Nephron (organoid): ENCODE data around the gene FUT6.
A peak's percentile ranks its signal among the peaks of the same experiment; 100 is the strongest.

Experiments used
- H3K27ac Mint-ChIP-seq, 3 experiments: 2 replicates each; pipeline ENCODE4 v1.8.0; 2020; ENCODE audit warnings: mixed read lengths in 3 of 3, mild to moderate bottlenecking in 2 of 3, moderate library complexity in 1 of 3
- H3K27me3 Mint-ChIP-seq: 2 replicates; pipeline ENCODE4 v1.8.0; 2021; ENCODE audit warnings: low read depth, mild to moderate bottlenecking, moderate library complexity, mixed read lengths
- H3K36me3 Mint-ChIP-seq: 2 replicates; pipeline ENCODE4 v1.8.0; 2020; ENCODE audit warnings: low read depth, mixed read lengths
- H3K4me1 Mint-ChIP-seq: 2 replicates; pipeline ENCODE4 v1.8.0; 2020; ENCODE audit warnings: mixed read lengths
- H3K4me3 Mint-ChIP-seq, 3 experiments: 2 replicates each; pipeline ENCODE4 v1.8.0; 2020; ENCODE audit warnings: mild to moderate bottlenecking in 3 of 3, mixed read lengths in 3 of 3, moderate library complexity in 2 of 3
- H3K9me3 Mint-ChIP-seq: 2 replicates; pipeline ENCODE4 v1.8.0; 2020; ENCODE audit warnings: mixed read lengths
- TF ChIP-seq, protein P1 (sequence below), 3 experiments: fragments of 200-600 bp; sonication (generic); IDR thresholded peaks; one replicate each; pipeline ENCODE4 v1.5.0; 2021; ENCODE audit warnings: antibody characterized with exemption in 3 of 3; ENCODE audit not compliant: unreplicated experiment in 3 of 3

Gene FUT6

GRCh38 chr19:5808120-5808816 lies 31.2 kb downstream of the FUT6 start:
- Mint-ChIP-seq H3K4me1 (peaks cover 4% of the 10 kb centered on the region), H3K4me3 (no peak overlapping the region), H3K27me3 (peaks cover 47% of the 10 kb centered on the region), H3K9me3 (no peaks in the 10 kb centered on the region), H3K36me3 (no peaks in the 10 kb centered on the region), H3K27ac (no peak overlapping the region)
- TF ChIP-seq, protein P1, sequence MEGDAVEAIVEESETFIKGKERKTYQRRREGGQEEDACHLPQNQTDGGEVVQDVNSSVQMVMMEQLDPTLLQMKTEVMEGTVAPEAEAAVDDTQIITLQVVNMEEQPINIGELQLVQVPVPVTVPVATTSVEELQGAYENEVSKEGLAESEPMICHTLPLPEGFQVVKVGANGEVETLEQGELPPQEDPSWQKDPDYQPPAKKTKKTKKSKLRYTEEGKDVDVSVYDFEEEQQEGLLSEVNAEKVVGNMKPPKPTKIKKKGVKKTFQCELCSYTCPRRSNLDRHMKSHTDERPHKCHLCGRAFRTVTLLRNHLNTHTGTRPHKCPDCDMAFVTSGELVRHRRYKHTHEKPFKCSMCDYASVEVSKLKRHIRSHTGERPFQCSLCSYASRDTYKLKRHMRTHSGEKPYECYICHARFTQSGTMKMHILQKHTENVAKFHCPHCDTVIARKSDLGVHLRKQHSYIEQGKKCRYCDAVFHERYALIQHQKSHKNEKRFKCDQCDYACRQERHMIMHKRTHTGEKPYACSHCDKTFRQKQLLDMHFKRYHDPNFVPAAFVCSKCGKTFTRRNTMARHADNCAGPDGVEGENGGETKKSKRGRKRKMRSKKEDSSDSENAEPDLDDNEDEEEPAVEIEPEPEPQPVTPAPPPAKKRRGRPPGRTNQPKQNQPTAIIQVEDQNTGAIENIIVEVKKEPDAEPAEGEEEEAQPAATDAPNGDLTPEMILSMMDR (IDR thresholded peaks at IDR 0.05; ENCODE audit: unreplicated experiment in 3 of 3), result no peak

- TF ChIP-seq, protein P1 (IDR thresholded peaks at IDR 0.05; ENCODE audit: unreplicated experiment in 3 of 3), result no peak
- peak overlapping the region in 1 of 3 experiments; percentile 5 for H3K27ac Mint-ChIP-seq
- peaks cover 49% of the 10 kb centered on the region for H3K27me3 Mint-ChIP-seq
Measured at GRCh38 chr19:5806905-5807304, 32.6 kb downstream of the FUT6 start.

GRCh38 chr19:5806133-5806489 lies 33.4 kb downstream of the FUT6 start:
- Mint-ChIP-seq H3K4me1 (peaks cover 16% of the 10 kb centered on the region), H3K36me3 (no peaks in the 10 kb centered on the region), H3K27me3 (peaks cover 49% of the 10 kb centered on the region), H3K4me3 (peak overlapping the region in 2 of 3 experiments; percentile 57 to 68), H3K27ac (no peak overlapping the region), H3K9me3 (no peaks in the 10 kb centered on the region)
- TF ChIP-seq, protein P1 (IDR thresholded peaks at IDR 0.05; ENCODE audit: unreplicated experiment in 3 of 3), result no peak

More at GRCh38 chr19:5806905-5807304, 32.6 kb downstream of the FUT6 start:
- H3K4me3 Mint-ChIP-seq, result peak overlapping the region in 1 of 3 experiments; percentile 11
- no peaks in the 10 kb centered on the region for H3K9me3 Mint-ChIP-seq
- peaks cover 13% of the 10 kb centered on the region for H3K4me1 Mint-ChIP-seq
- H3K36me3 Mint-ChIP-seq, result no peaks in the 10 kb centered on the region

DNA sequence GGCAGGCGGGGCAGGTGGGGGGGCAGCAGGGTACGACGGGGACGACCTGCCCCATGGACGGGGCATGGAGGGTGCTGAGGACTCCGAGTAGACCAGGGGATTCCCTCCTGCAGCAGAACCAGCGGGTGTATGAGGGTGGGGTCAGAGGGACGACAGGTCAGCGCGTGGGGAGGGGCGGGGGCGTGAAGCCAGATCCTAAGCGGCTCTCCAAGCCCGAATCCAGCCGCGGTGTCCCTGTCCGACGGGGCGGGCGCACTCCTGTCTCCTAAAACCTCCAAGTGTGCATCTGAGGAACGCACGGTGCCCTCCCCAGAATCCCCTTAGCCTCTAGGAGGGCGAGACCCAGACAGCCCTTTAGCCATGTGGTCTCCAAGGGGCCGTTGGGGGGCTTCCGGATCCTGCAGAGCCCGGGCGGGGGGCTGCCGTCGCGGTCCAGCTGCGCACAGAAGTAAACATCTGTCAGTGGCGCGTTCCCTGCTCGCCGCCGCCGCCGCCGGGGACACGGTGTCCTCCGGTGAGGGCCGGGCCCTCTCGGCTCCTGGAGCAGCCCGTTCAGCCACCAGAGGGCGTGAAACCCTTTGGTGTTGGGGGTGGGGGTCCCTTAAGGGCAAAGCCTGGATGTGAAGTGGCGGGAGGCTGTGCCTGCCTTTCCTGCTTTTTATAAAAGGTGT lies 33.9 kb downstream of the FUT6 start:
- H3K4me1 Mint-ChIP-seq, result peaks cover 16% of the 10 kb centered on the region
- H3K4me3 Mint-ChIP-seq, result peak overlapping the region; percentile 53 to 68 (median 65)
- peaks cover 49% of the 10 kb centered on the region for H3K27me3 Mint-ChIP-seq
- H3K36me3 Mint-ChIP-seq, result no peaks in the 10 kb centered on the region
- TF ChIP-seq, protein P1 (IDR thresholded peaks at IDR 0.05; ENCODE audit: unreplicated experiment in 3 of 3), result peak; percentile 71 to 81 (median 71)
- H3K9me3 Mint-ChIP-seq, result no peaks in the 10 kb centered on the region
- no peak overlapping the region for H3K27ac Mint-ChIP-seq

GRCh38 chr19:5804516-5805461 lies 34.7 kb downstream of the FUT6 start, which contains the start of gene NRTN:
TSS of gene NRTN (plus strand) at chr19:5805067. CDS start at chr19:5824166, 19,099 bp downstream.
- H3K4me3 Mint-ChIP-seq, result peak within 1 kb of the TSS; percentile 76 to 83 (median 79)
- H3K4me1 Mint-ChIP-seq, result peaks cover 16% of the 10 kb centered on the region
- H3K9me3 Mint-ChIP-seq, result no peaks in the 10 kb centered on the region
- TF ChIP-seq, protein P1 (IDR thresholded peaks at IDR 0.05; ENCODE audit: unreplicated experiment in 3 of 3), result no peak
- peak within 1 kb of the TSS in 1 of 3 experiments; percentile 61 for H3K27ac Mint-ChIP-seq
- H3K27me3 Mint-ChIP-seq, result peaks cover 49% of the 10 kb centered on the region
- no peaks in the 10 kb centered on the region for H3K36me3 Mint-ChIP-seq
